ENCODE measurements around the gene KRTAP9-6.

- TF ChIP-seq CTCF (IDR thresholded peaks at IDR 0.05) (no peak), POLR2AphosphoS5 (IDR thresholded peaks at IDR 0.05) (no peak)
These were observed 33.4 kb upstream of the KRTAP9-6 start for GRCh38 chr17:41231731-41232130.

Data from breast epithelium (tissue), 3 donors.